Endodermal cell (in vitro differentiated cells): ENCODE results near the gene GNPAT. TPM values are rescaled to one million over a fixed set of nuclear protein-coding genes. Genes with fewer than 3 reads are reported as not detected.

Experiments
- DNase-seq: peaks from one replicate; pipeline ENCODE4 v3.0.0-alpha.2; 2017
- H3K27ac ChIP-seq: 2 replicates; pipeline ENCODE4 v1.5.1; 2013; ENCODE audit warnings: mild to moderate bottlenecking, low read depth, low read length, moderate library complexity
- H3K27me3 ChIP-seq: 2 replicates; pipeline ENCODE4 v1.6.1; 2013; ENCODE audit warnings: mild to moderate bottlenecking, low read length, moderate library complexity; ENCODE audit not compliant: insufficient read depth, control insufficient read depth, poor library complexity, severe bottlenecking
- H3K36me3 ChIP-seq: 2 replicates; pipeline ENCODE4 v1.7.0; 2013; ENCODE audit warnings: mild to moderate bottlenecking, low read length, moderate library complexity; ENCODE audit not compliant: control insufficient read depth, insufficient read depth
- H3K4me1 ChIP-seq: one replicate; pipeline ENCODE4 v1.7.0; 2013; ENCODE audit warnings: low read length; ENCODE audit not compliant: control insufficient read depth, insufficient read depth
- H3K4me3 ChIP-seq: 2 replicates; pipeline ENCODE4 v1.5.1; 2013; ENCODE audit warnings: mild to moderate bottlenecking, low read length, moderate library complexity
- H3K9ac ChIP-seq: 2 replicates; pipeline ENCODE4 v1.6.1; 2013; ENCODE audit warnings: mild to moderate bottlenecking, low read length, moderate library complexity; ENCODE audit not compliant: poor library complexity, severe bottlenecking; ENCODE audit errors: extremely low read depth
- H3K9me3 ChIP-seq: 2 replicates; pipeline ENCODE4 v1.6.1; 2013; ENCODE audit warnings: mild to moderate bottlenecking, low read length, moderate library complexity; ENCODE audit not compliant: control insufficient read depth
- H3K27ac Mint-ChIP-seq: 2 replicates; pipeline ENCODE4 v1.8.0; 2020; ENCODE audit warnings: mixed read lengths
- H3K27me3 Mint-ChIP-seq: 2 replicates; pipeline ENCODE4 v1.8.0; 2021; ENCODE audit warnings: mild to moderate bottlenecking, mixed read lengths; ENCODE audit not compliant: insufficient read depth
- H3K36me3 Mint-ChIP-seq: 2 replicates; pipeline ENCODE4 v1.8.0; 2020; ENCODE audit warnings: low read depth, mixed read lengths
- H3K4me1 Mint-ChIP-seq: 2 replicates; pipeline ENCODE4 v1.8.0; 2020; ENCODE audit warnings: mixed read lengths
- H3K4me3 Mint-ChIP-seq: 2 replicates; pipeline ENCODE4 v1.8.0; 2020; ENCODE audit warnings: mild to moderate bottlenecking, moderate library complexity, mixed read lengths
- H3K9me3 Mint-ChIP-seq: 2 replicates; pipeline ENCODE4 v1.8.0; 2020; ENCODE audit warnings: mild to moderate bottlenecking, mixed read lengths
- WGBS, 2 experiments: methylation state at CpG; one replicate each; pipeline versions ENCODE4 v1.1.5 to v1.1.7; 2013; ENCODE audit warnings: missing lambda C conversion rate in 2 of 2, mixed read lengths in 1 of 2; ENCODE audit not compliant: insufficient coverage in 1 of 2, insufficient read length in 1 of 2; 5-methylcytosine and 5-hydroxymethylcytosine counted together
- total RNA-seq, 2 donors: library from RNA; stranded (reverse); fragmentation: NEBNext Ultra II Directional in 1 of 2; extraction: Animal tissue kit (Norgen Biotek cat#: 25700) in 1 of 2; gene quantifications; 2 replicates in 1 of 2; 3 replicates in 1 of 2; pipeline ENCODE4 v1.2.1, GENCODE V29; 2021
- TF ChIP-seq, protein P1 (sequence below): fragments of 200-600 bp; sonication (generic); conservative IDR thresholded peaks from 2 replicates; pipeline ENCODE4 v1.5.0; 2021; ENCODE audit warnings: antibody characterized with exemption, mild to moderate bottlenecking

Gene GNPAT
- total RNA-seq, 2 donors from 2014 or later, result 56.5 to 69.1 TPM

DNA sequence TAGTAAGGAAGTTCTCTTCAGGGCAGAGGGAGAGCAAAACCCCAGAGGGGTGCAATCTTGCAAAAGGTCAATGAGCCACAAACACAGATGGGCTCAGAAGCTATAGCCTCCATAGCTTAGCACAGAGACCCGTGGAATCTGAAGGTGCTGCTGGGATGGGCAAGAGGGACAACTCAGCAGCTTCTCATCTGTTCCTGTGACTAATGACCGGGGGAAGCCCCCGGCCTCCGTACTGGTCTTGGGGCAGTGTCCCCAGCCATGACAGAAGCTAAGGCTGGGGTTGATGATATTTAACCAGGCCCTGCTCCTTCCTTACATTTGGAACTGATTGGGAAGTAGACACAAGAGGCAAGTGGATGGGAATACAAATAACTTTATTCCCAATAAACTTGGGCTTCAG, 77.6 kb downstream of the GNPAT start:
- Mint-ChIP-seq H3K27me3 (no peaks in the 10 kb centered on the region), H3K9me3 (peaks cover 4% of the 10 kb centered on the region)

GRCh38 chr1:231319080-231319479, 78.1 kb downstream of the GNPAT start:
- H3K4me3 ChIP-seq, result no peak overlapping the region
- H3K36me3 Mint-ChIP-seq, result no peaks in the 10 kb centered on the region
- 93 to 98% methylated on average over 6 to 9 of the region's 9 CpGs for WGBS, 2 experiments

More for the DNA sequence above, 77.6 kb downstream of the GNPAT start:
- Histone ChIP-seq H3K9ac (no peak overlapping the region), H3K4me1 (no peaks in the 10 kb centered on the region), H3K4me3 (no peak overlapping the region), H3K27me3 (no peaks in the 10 kb centered on the region), H3K36me3 (no peaks in the 10 kb centered on the region), H3K9me3 (no peaks in the 10 kb centered on the region), H3K27ac (no peak overlapping the region)
- 90 to 92% methylated on average over 1 to 4 of the region's 4 CpGs for WGBS, 2 experiments
- Mint-ChIP-seq H3K27ac (no peak overlapping the region), H3K4me1 (no peaks in the 10 kb centered on the region), H3K36me3 (no peaks in the 10 kb centered on the region), H3K4me3 (no peak overlapping the region)
- TF ChIP-seq, protein P1, sequence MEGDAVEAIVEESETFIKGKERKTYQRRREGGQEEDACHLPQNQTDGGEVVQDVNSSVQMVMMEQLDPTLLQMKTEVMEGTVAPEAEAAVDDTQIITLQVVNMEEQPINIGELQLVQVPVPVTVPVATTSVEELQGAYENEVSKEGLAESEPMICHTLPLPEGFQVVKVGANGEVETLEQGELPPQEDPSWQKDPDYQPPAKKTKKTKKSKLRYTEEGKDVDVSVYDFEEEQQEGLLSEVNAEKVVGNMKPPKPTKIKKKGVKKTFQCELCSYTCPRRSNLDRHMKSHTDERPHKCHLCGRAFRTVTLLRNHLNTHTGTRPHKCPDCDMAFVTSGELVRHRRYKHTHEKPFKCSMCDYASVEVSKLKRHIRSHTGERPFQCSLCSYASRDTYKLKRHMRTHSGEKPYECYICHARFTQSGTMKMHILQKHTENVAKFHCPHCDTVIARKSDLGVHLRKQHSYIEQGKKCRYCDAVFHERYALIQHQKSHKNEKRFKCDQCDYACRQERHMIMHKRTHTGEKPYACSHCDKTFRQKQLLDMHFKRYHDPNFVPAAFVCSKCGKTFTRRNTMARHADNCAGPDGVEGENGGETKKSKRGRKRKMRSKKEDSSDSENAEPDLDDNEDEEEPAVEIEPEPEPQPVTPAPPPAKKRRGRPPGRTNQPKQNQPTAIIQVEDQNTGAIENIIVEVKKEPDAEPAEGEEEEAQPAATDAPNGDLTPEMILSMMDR, result no peak
- DNase-seq, result peak; percentile 13

DNA sequence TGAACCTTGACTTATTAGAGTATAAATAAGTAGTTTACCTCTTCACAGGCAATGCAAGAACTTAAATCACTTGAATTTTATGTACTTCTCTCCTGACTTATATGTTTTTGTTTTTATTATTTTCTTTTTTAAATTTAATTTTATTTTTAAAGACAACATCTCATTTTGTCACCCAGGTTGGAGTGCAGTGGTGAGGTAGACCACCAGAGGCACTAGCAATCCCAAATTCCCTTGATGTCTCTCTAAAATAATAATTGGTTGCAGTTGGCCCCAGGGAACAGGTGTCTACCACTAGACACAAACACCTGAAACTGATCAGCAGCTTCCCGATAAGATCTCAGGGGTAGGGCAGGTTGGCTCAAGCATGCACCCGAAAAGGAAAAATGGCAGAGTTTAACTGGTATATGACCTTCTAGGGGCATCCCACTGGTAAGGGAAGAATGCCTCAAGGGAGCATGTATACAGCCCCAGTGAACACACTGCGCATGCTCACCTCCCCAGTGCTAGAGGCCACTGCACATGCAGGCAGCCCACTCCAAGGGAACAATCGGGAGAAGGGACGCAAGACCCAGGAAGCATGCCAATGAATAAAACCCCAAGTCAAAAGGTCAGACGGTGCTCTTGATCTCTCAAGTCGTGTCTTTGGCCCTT, 82.0 kb downstream of the GNPAT start:
- DNase-seq, result no peak
- no peak overlapping the region for H3K27ac ChIP-seq

More at GRCh38 chr1:231319080-231319479, 78.1 kb downstream of the GNPAT start:
- H3K27ac Mint-ChIP-seq, result no peak overlapping the region
- H3K27me3 ChIP-seq, result no peaks in the 10 kb centered on the region
- no peak overlapping the region for H3K27ac ChIP-seq
- H3K9me3 Mint-ChIP-seq, result peaks cover 4% of the 10 kb centered on the region
- no peaks in the 10 kb centered on the region for H3K4me1 Mint-ChIP-seq
- H3K9me3 ChIP-seq, result no peaks in the 10 kb centered on the region
- H3K4me1 ChIP-seq, result no peaks in the 10 kb centered on the region
- H3K36me3 ChIP-seq, result no peaks in the 10 kb centered on the region
- no peaks in the 10 kb centered on the region for H3K27me3 Mint-ChIP-seq
- no peak for DNase-seq
- H3K9ac ChIP-seq, result no peak overlapping the region
- H3K4me3 Mint-ChIP-seq, result no peak overlapping the region
- TF ChIP-seq, protein P1, result no peak

More for the DNA sequence above, 82.0 kb downstream of the GNPAT start:
- no peak overlapping the region for H3K4me3 Mint-ChIP-seq
- WGBS, 2 experiments, result 93 to 97% methylated on average over 6 to 7 of the region's 7 CpGs
- H3K4me1 Mint-ChIP-seq, result no peaks in the 10 kb centered on the region
- TF ChIP-seq, protein P1, result peak; percentile 62
- no peaks in the 10 kb centered on the region for H3K36me3 Mint-ChIP-seq
- Histone ChIP-seq H3K4me1 (no peaks in the 10 kb centered on the region), H3K9me3 (no peaks in the 10 kb centered on the region), H3K9ac (no peak overlapping the region), H3K27me3 (no peaks in the 10 kb centered on the region), H3K4me3 (no peak overlapping the region), H3K36me3 (no peaks in the 10 kb centered on the region)
- H3K27me3 Mint-ChIP-seq, result no peaks in the 10 kb centered on the region
- no peak overlapping the region for H3K27ac Mint-ChIP-seq
- H3K9me3 Mint-ChIP-seq, result no peaks in the 10 kb centered on the region
